H1 (cell line): ENCODE results near the gene BAX. TPM values are rescaled to one million over a fixed set of nuclear protein-coding genes. Genes with fewer than 3 reads are reported as not detected.

Experiments
- POU5F1 ChIP-seq: IDR thresholded peaks from 2 replicates; pipeline ENCODE4 v1.6.1; 2011; ENCODE audit warnings: low read depth, mild to moderate bottlenecking, low read length, moderate library complexity
- polyA plus RNA-seq, 7 experiments: library from polyadenylated mRNA; depleted of rRNA in 3 of 7; stranded (reverse) in 5 of 7; unstranded in 2 of 7; fragments of >200 nt in 5 of 7; fragments of 200-250 nt in 2 of 7; gene quantifications; 1 replicate in 5 of 7; 2 replicates in 1 of 7; 4 replicates in 1 of 7; pipeline versions ENCODE4 v1.2.1 to v1.2.3, GENCODE V29; 2011 to 2013; ENCODE audit warnings: missing spikeins in 2 of 7, mixed read lengths in 2 of 7
- total RNA-seq: library from RNA; stranded (reverse); fragmentation: NEBNext Ultra II Directional; extraction: Animal tissue kit (Norgen Biotek cat#: 25700); gene quantifications from 2 replicates; pipeline ENCODE4 v1.2.1, GENCODE V29; 2021

Gene BAX
- total and polyA plus RNA-seq, 2 of the 8 experiments (the other 6 are each of a cell fraction or from before 2014, with no cell fraction given) = 257 to 346 TPM

- TF ChIP-seq POU5F1 = no peak
These were observed 39.3 kb downstream of the BAX start (continued) for GRCh38 chr19:48994035-48994386.
